Adrenal gland (tissue), 12 donors: ENCODE measurements around the gene CUL7. TPM values are rescaled to one million over a fixed set of nuclear protein-coding genes. Genes with fewer than 3 reads are reported as not detected.

Experiments
- DNase-seq, 7 donors: peaks; one replicate each; pipeline ENCODE4 v3.0.0-alpha.2; 2019 to 2020
- H3K27ac ChIP-seq, 5 donors: fragments of 200-600 bp; sonication (generic) in 4 of 5; 1 replicate in 3 of 5; 2 replicates in 2 of 5; pipeline versions ENCODE4 v1.5.1 to v1.8.0; 2016 to 2020; ENCODE audit warnings: mild to moderate bottlenecking in 1 of 5
- H3K27me3 ChIP-seq: fragments of 200-600 bp; 2 replicates; pipeline ENCODE4 v1.8.0; 2021
- H3K36me3 ChIP-seq, 2 donors: fragments of 200-600 bp; replicated peaks in 1 of 2; 1 replicate in 1 of 2; 2 replicates in 1 of 2; pipeline versions ENCODE4 v1.5.1 to v1.8.0; 2018 to 2022
- H3K4me1 ChIP-seq, 2 donors: fragments of 200-600 bp; replicated peaks in 1 of 2; 1 replicate in 1 of 2; 2 replicates in 1 of 2; pipeline versions ENCODE4 v1.5.1 to v1.8.0; 2018 to 2021
- H3K4me3 ChIP-seq, 4 donors: fragments of 200-600 bp; sonication (generic) in 3 of 4; one replicate each; pipeline ENCODE4 v1.5.1; 2016 to 2018
- H3K9me3 ChIP-seq, 3 donors: fragments of 200-600 bp; sonication (generic) in 1 of 3; replicated peaks in 1 of 3; 1 replicate in 2 of 3; 2 replicates in 1 of 3; pipeline versions ENCODE4 v1.5.1 to v1.8.0; 2016 to 2021
- CTCF ChIP-seq, 6 experiments: fragments of 450-650 bp in 4 of 6; fragments of 200-600 bp in 2 of 6; sonication (generic) in 1 of 6; IDR thresholded peaks; 1 replicate in 5 of 6; 2 replicates in 1 of 6; pipeline versions ENCODE4 v1.5.1 to v1.8.0; 2016 to 2021; ENCODE audit warnings: antibody characterized with exemption in 6 of 6, mild to moderate bottlenecking in 2 of 6, moderate library complexity in 1 of 6
- POLR2A ChIP-seq, 2 donors: fragments of 450-650 bp; IDR thresholded peaks; one replicate each; pipeline ENCODE4 v1.6.1; 2017; ENCODE audit warnings: antibody characterized with exemption in 2 of 2, mild to moderate bottlenecking in 2 of 2, moderate library complexity in 1 of 2
- WGBS, 4 donors: extraction: QIAGEN DNeasy Blood & Tissue Kit in 2 of 4; methylation state at CpG; one replicate each; pipeline versions ENCODE4 v1.1.5 to v1.1.7; 2013 to 2017; 5-methylcytosine and 5-hydroxymethylcytosine counted together
- intact Hi-C, 2 donors: fragments of 100-400 bp; cut with DNase I; formaldehyde crosslinking; loops; one replicate each; pipeline versions ENCODE4 v1.14.1 to v1.15.0; 2022 to 2023
- polyA plus RNA-seq, 3 donors: library from polyadenylated mRNA; stranded (reverse); fragments of 200-250 nt in 2 of 3; fragments of 350-450 nt in 1 of 3; fragmentation: Illumina TruSeq in 1 of 3; extraction: RNeasy Lipid Tissue Mini Kit (QIAGEN cat#74804) in 1 of 3; gene quantifications; one replicate each; pipeline ENCODE4 v1.2.3, GENCODE V29; 2013 to 2014
- total RNA-seq, 9 donors: library from RNA; depleted of rRNA in 4 of 9; stranded (reverse); fragments of >200 nt in 4 of 9; fragments of 120-200 nt in 1 of 9; fragmentation: NEBNext Ultra II Directional in 1 of 9; extraction: Animal tissue kit (Norgen Biotek cat#: 25700) in 1 of 9; gene quantifications; one replicate each; pipeline versions ENCODE4 v1.1.0 to v1.2.4, GENCODE V29; 2013 to 2023
- donor health status: healthy with polysubstance abuse.
- donor health status: Bipolar disorder and iron deficiency.
- donor health status: DM: yes; HTN: yes; CAD: no.
- donor health status: DM: no; HTN: no; CAD: no.
- donor health status: DM: no; HTN: no; CAD: no.
- donor health status: DM: yes; HTN: yes; CAD: no.

CUL7 gene
- total and polyA plus RNA-seq, 12 donors, result 12.0 to 52.5 (median 32.7) TPM

- no peaks in the 10 kb centered on the region for H3K9me3 ChIP-seq
These were observed 20.0 kb downstream of the CUL7 start for GRCh38 chr6:43033496-43034189.

GRCh38 chr6:43032326-43032725 is 21.3 kb downstream of the CUL7 start:
- Histone ChIP-seq H3K36me3 (peaks cover 0 to 81% of the 10 kb centered on the region in 2 donors), H3K9me3 (no peaks in the 10 kb centered on the region), H3K27ac (no peak overlapping the region), H3K27me3 (no peaks in the 10 kb centered on the region), H3K4me1 (no peaks in the 10 kb centered on the region), H3K4me3 (no peak overlapping the region)
- intact Hi-C loops, result no loop called here
- no peak for DNase-seq
- TF ChIP-seq CTCF (IDR thresholded peaks at IDR 0.05) (no peak), POLR2A (IDR thresholded peaks at IDR 0.05) (no peak)
- WGBS, 4 donors, result 90 to 96% (median 94%) methylated on average over 4 of the region's 4 CpGs

More at GRCh38 chr6:43033496-43034189, 20.0 kb downstream of the CUL7 start:
- Histone ChIP-seq H3K27me3 (no peaks in the 10 kb centered on the region), H3K27ac (no peak overlapping the region), H3K4me3 (no peak overlapping the region), H3K36me3 (peaks cover 0 to 83% of the 10 kb centered on the region in 2 donors), H3K4me1 (no peaks in the 10 kb centered on the region)
- TF ChIP-seq POLR2A (IDR thresholded peaks at IDR 0.05) (no peak), CTCF (IDR thresholded peaks at IDR 0.05) (no peak)
- intact Hi-C loops, result no loop called here
- 87 to 93% (median 91%) methylated on average over 2 of the region's 2 CpGs for WGBS, 4 donors
- no peak for DNase-seq

GRCh38 chr6:43029120-43029519 is 24.5 kb downstream of the CUL7 start:
- Histone ChIP-seq H3K9me3 (no peaks in the 10 kb centered on the region), H3K4me3 (no peak overlapping the region), H3K36me3 (peaks cover 0 to 86% of the 10 kb centered on the region in 2 donors), H3K27me3 (no peaks in the 10 kb centered on the region), H3K27ac (no peak overlapping the region), H3K4me1 (peaks cover 0 to 3% of the 10 kb centered on the region in 2 donors)
- intact Hi-C loops, result no loop called here
- TF ChIP-seq POLR2A (IDR thresholded peaks at IDR 0.05) (no peak), CTCF (IDR thresholded peaks at IDR 0.05) (no peak)
- no peak for DNase-seq
- WGBS, 4 donors, result 71 to 80% (median 76%) methylated on average over 7 to 9 of the region's 9 CpGs

GRCh38 chr6:43026365-43026764 is 27.3 kb downstream of the CUL7 start:
- H3K27ac ChIP-seq, result no peak overlapping the region
- DNase-seq, result no peak
- H3K4me3 ChIP-seq, result no peak overlapping the region
- H3K4me1 ChIP-seq, result peaks cover 4 to 21% of the 10 kb centered on the region in 2 donors
- 85 to 96% (median 94%) methylated on average over 5 of the region's 5 CpGs for WGBS, 4 donors
- H3K27me3 ChIP-seq, result no peaks in the 10 kb centered on the region
- TF ChIP-seq POLR2A (IDR thresholded peaks at IDR 0.05) (no peak), CTCF (IDR thresholded peaks at IDR 0.05) (no peak)
- peaks cover 0 to 62% of the 10 kb centered on the region in 2 donors for H3K36me3 ChIP-seq
- intact Hi-C loops, result no loop called here
- no peaks in the 10 kb centered on the region for H3K9me3 ChIP-seq
